Activated CD4-positive, alpha-beta memory T cell treated with anti-CD3 and anti-CD28 coated beads for 36 hours (primary cell): ENCODE data around the gene ATG10. TPM values are rescaled to one million over a fixed set of nuclear protein-coding genes. Genes with fewer than 3 reads are reported as not detected.

Source experiments
- CTCF ChIA-PET: fragments of 350-600 bp; sonication (Branson Sonifier 250); formaldehyde crosslinking; loops from one replicate; lab custom pipeline; 2021; ENCODE audit warnings: antibody characterized with exemption, inconsistent platforms; lab: Charles Lee
- POLR2A ChIA-PET: fragments of 350-600 bp; sonication (Branson Sonifier 250); formaldehyde crosslinking; loops from one replicate; lab custom pipeline; 2021; ENCODE audit warnings: antibody characterized with exemption; lab: Charles Lee
- DNase-seq: peaks from one replicate; pipeline ENCODE4 v3.0.0-alpha.2; 2020
- H3K27ac Mint-ChIP-seq: one replicate; pipeline ENCODE4 v1.8.0; 2021; ENCODE audit warnings: mixed read lengths
- H3K27me3 Mint-ChIP-seq: one replicate; pipeline ENCODE4 v1.8.0; 2021; ENCODE audit warnings: mixed read lengths
- H3K36me3 Mint-ChIP-seq: one replicate; pipeline ENCODE4 v1.8.0; 2021; ENCODE audit warnings: mixed read lengths
- H3K4me1 Mint-ChIP-seq: one replicate; pipeline ENCODE4 v1.8.0; 2021; ENCODE audit warnings: low read depth, mixed read lengths
- H3K4me3 Mint-ChIP-seq: one replicate; pipeline ENCODE4 v1.8.0; 2021; ENCODE audit warnings: mild to moderate bottlenecking, mixed read lengths
- H3K9me3 Mint-ChIP-seq: one replicate; pipeline ENCODE4 v1.8.0; 2021; ENCODE audit warnings: mixed read lengths
- intact Hi-C: fragments of 100-400 bp; cut with micrococcal nuclease; formaldehyde crosslinking; loops from one replicate; pipeline ENCODE4 v1.15.1; 2023
- total RNA-seq, 2 experiments: library from RNA; stranded (reverse); gene quantifications; one replicate each; pipeline ENCODE4 v1.2.3, GENCODE V29; 2021

ATG10 gene
- total RNA-seq, 2 experiments from 2014 or later = 8.5 to 9.7 TPM

DNA sequence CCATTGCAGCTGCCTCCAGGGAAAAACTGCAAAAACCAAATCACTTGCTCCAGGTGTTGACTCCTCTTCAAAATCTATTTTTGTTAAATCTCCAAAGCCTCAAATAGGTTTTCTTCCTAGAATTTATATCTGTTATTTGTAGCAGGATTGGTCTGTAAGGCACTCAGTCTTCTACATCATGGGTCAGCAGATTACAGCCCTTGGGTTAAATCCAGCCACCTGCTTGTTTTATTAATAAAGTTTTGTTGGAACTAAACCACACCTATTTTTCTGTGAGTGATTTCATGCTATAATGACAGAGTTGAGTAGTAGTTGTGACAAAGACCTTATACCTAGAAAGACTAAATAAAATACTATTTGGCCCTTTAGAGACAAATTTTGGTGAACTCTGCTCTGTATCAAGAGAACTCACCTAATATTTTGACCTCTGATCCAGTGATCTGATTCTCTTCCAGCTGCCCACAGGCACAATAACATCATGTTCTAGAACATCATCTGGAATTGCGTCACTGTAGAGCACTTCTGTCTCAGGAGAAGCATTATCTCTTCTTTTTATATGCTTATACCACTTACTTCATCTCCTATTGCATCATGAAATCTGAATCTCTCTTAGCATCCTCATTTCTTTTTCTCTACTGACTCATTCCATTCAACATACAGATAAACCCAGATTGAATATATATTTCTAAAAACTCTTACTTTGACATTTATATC, 176.2 kb downstream of the ATG10 start:
- Mint-ChIP-seq H3K27me3 (no peaks in the 10 kb centered on the region), H3K27ac (no peak overlapping the region), H3K4me3 (no peak overlapping the region), H3K4me1 (no peaks in the 10 kb centered on the region), H3K9me3 (no peaks in the 10 kb centered on the region), H3K36me3 (no peaks in the 10 kb centered on the region)
- DNase-seq = no peak
- CTCF ChIA-PET = interaction anchor here (0.5 kb wide), 1 partner anchor 634 kb away, joined by 3 read pairs; no protein-coding TSS in a partner anchor
- intact Hi-C loops = no loop called here
- POLR2A ChIA-PET = no interaction called here

DNA sequence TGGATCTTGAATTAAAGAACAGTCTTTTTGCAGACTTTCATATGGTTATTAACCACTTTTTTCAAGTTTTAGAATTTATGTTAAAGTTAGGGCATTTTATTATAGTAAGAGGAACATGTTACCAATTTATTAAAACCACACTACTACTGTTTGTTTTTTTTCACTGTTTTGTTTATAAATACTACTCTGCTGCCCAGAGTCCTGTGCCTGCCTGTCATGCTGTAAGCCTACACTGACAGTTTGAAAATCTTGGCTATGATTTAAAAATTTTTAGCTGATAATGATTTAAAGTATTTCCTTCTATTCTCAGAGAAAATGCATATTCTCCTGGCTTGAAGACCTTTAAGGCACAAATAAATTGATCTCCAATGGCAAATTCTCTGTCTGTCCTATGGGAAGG, 177.6 kb downstream of the ATG10 start:
- Mint-ChIP-seq H3K27ac (no peak overlapping the region), H3K27me3 (no peaks in the 10 kb centered on the region), H3K4me3 (no peak overlapping the region), H3K36me3 (no peaks in the 10 kb centered on the region), H3K9me3 (no peaks in the 10 kb centered on the region), H3K4me1 (no peaks in the 10 kb centered on the region)
- ChIA-PET CTCF (no interaction called here), POLR2A (no interaction called here)
- no peak for DNase-seq
- intact Hi-C loops = no loop called here

DNA sequence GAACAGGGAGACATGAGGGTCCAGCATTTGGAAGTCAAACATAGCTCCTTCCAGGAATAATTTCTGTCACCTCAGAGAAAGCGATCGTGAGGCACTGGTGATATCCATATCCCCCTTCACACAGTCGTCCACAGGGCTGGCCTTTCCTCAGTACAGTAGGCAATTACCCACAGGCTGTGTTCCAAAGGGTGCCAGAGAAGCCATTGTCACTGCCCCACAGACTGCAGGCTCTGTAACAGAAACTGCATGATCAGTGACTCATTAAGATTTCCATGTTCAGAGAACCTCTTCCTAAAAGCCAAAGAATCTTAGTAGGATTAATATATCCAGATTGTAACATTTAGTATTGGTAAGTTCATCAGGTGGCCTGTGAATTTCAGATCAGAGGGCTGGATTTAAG, 178.7 kb downstream of the ATG10 start:
- no peak overlapping the region for H3K27ac Mint-ChIP-seq
- intact Hi-C loops = no loop called here
- ChIA-PET POLR2A (no interaction called here), CTCF (no interaction called here)
- no peak for DNase-seq
- no peaks in the 10 kb centered on the region for H3K9me3 Mint-ChIP-seq
- H3K36me3 Mint-ChIP-seq = no peaks in the 10 kb centered on the region
- no peaks in the 10 kb centered on the region for H3K4me1 Mint-ChIP-seq
- no peaks in the 10 kb centered on the region for H3K27me3 Mint-ChIP-seq
- H3K4me3 Mint-ChIP-seq = no peak overlapping the region

DNA sequence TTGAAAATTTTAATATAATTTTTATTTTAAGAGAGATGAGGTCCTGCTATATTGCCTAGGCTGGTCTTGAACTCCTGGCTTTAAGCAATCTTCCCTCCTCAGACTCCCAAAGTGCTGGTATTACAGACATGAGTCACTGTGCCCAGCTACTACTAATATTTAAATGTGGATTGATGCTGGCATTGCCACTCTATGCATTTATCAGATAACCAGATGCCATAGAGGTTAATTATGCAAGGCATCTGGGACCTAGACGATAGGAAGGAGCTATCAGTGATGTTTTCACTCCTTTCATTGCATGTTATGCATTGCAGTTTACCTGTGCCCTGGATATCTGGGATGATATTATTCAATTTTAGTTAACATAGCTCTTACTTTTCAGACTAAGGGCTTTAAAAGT, 179.4 kb downstream of the ATG10 start:
- H3K9me3 Mint-ChIP-seq = no peaks in the 10 kb centered on the region
- intact Hi-C loops = no loop called here
- ChIA-PET CTCF (no interaction called here), POLR2A (no interaction called here)
- DNase-seq = no peak
- no peak overlapping the region for H3K4me3 Mint-ChIP-seq
- H3K4me1 Mint-ChIP-seq = no peaks in the 10 kb centered on the region
- no peaks in the 10 kb centered on the region for H3K36me3 Mint-ChIP-seq
- H3K27me3 Mint-ChIP-seq = no peaks in the 10 kb centered on the region
- no peak overlapping the region for H3K27ac Mint-ChIP-seq

DNA sequence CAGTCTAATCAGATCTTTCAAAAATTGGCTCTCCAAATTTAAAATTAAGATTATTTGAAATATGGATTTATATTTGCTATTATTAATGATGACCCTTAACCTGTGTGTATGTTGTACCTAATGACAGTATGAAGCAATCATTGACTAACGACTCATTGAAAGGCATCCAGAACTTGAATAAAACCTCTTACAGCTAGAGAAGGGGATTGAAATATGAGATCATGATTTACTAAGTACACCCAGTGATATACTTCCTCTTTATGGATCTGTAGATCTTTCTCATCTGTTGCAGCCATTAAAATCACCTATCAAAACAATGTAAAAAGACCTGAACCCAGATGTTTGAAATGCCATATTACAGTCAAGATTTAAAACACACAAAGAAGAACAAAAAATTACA, 179.8 kb downstream of the ATG10 start:
- CTCF ChIA-PET = no interaction called here
- H3K4me1 Mint-ChIP-seq = no peaks in the 10 kb centered on the region

DNA sequence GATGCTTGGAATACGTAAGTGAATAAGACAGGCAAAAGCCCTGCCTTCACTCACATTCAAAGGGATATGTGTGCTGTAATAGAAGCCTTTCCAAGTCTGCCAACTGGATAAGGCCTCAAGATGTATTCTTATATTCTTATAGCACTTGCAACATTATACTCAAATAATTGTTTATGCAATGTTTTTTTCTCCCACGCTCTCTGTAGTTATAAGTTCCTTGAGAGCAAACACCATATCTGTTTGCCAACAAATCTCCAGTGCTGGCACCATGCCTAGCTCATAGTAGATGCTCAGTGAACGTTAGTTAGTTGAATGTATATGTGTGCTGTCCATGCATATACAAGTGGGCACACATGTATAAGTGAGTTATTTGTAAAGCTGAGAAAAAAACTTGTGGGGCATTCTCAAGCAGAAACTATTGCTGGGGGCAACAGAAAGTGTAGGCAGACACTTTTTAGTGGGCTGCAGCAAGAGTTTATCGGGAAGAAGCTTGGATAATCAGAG, 181.2 kb downstream of the ATG10 start:
- DNase-seq = no peak
- no peak overlapping the region for H3K4me3 Mint-ChIP-seq
- H3K9me3 Mint-ChIP-seq = no peaks in the 10 kb centered on the region
- H3K36me3 Mint-ChIP-seq = no peaks in the 10 kb centered on the region
- no peaks in the 10 kb centered on the region for H3K4me1 Mint-ChIP-seq
- POLR2A ChIA-PET = no interaction called here
- CTCF ChIA-PET = interaction anchor here (0.6 kb wide), 1 partner anchor 26 kb away, joined by 3 read pairs; no protein-coding TSS in a partner anchor
- no peaks in the 10 kb centered on the region for H3K27me3 Mint-ChIP-seq
- no peak overlapping the region for H3K27ac Mint-ChIP-seq
- intact Hi-C loops = no loop called here

More for the DNA sequence above, 179.8 kb downstream of the ATG10 start:
- H3K27me3 Mint-ChIP-seq = no peaks in the 10 kb centered on the region
- no peaks in the 10 kb centered on the region for H3K36me3 Mint-ChIP-seq
- DNase-seq = no peak
- H3K9me3 Mint-ChIP-seq = no peaks in the 10 kb centered on the region
- POLR2A ChIA-PET = no interaction called here
- intact Hi-C loops = no loop called here
- no peak overlapping the region for H3K4me3 Mint-ChIP-seq
- H3K27ac Mint-ChIP-seq = no peak overlapping the region

DNA sequence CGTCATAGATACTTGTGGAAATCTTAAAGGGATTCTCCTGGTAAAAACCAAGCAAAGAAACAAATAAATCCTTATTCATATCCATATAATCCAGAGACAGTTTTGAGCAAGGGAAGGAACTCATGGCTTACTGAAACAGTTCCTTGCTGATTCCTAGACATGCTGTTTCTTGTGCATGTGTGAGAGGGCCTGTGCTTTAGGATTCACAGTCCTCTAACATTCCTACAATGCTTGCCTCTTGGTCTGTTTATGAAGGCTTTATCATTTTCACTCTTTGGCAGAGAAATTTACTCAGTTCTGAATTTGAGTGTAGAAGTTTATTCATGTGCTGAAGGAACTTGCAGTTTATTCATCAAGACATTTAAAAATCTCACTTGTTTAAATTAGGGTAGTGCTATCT, 183.0 kb downstream of the ATG10 start:
- CTCF ChIA-PET = no interaction called here
- no peaks in the 10 kb centered on the region for H3K27me3 Mint-ChIP-seq
- intact Hi-C loops = loop anchor here (5.0 kb wide), 1 partner anchor 47 kb away; no protein-coding TSS in a partner anchor

DNA sequence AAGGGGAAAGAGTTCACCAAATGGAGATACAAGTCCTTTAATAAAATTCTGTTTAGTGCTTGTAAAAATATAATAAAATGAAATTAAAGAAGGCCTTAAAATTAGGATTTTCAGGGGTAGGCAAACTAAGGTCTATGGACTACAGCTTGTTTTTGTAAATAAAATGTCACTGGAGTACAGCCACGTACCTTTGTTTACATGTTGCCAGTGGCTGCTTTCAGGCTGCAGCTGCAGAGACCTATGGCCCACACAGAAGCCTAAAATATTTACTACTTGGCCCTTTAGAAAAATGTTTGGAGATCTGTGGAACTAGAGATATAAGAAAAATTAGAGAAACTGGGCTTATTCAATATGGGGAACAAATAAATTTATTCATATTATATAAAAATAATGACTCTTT, 183.5 kb downstream of the ATG10 start:
- no peaks in the 10 kb centered on the region for H3K4me1 Mint-ChIP-seq
- intact Hi-C loops = loop anchor here (5.0 kb wide), 1 partner anchor 48 kb away; no protein-coding TSS in a partner anchor
- no peaks in the 10 kb centered on the region for H3K36me3 Mint-ChIP-seq
- ChIA-PET POLR2A (no interaction called here), CTCF (no interaction called here)
- no peak overlapping the region for H3K4me3 Mint-ChIP-seq
- H3K9me3 Mint-ChIP-seq = no peaks in the 10 kb centered on the region
- DNase-seq = no peak
- no peak overlapping the region for H3K27ac Mint-ChIP-seq
- no peaks in the 10 kb centered on the region for H3K27me3 Mint-ChIP-seq

More for the DNA sequence above, 183.0 kb downstream of the ATG10 start:
- POLR2A ChIA-PET = no interaction called here
- H3K36me3 Mint-ChIP-seq = no peaks in the 10 kb centered on the region
- no peak overlapping the region for H3K4me3 Mint-ChIP-seq
- DNase-seq = no peak
- no peak overlapping the region for H3K27ac Mint-ChIP-seq
- H3K4me1 Mint-ChIP-seq = no peaks in the 10 kb centered on the region
- no peaks in the 10 kb centered on the region for H3K9me3 Mint-ChIP-seq

DNA sequence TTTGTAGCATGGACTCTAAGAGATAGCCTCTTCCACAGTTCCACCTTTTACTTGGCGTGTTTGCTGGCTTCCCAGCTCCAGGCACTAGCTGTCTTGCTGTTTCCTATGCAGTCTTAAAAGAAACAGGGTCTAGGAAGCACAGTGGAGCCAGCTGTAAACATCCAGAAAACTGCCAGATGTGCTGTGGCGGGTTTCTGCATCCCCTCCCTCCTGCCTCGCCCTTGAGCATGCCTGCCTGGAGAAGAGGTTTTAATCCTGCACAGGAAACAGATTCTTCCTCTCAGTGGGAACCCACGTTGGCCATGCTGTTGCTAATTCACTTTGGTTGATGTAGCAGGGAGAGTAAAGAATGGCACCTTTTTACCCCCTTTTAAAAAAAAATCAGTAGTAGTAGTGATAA, 185.1 kb downstream of the ATG10 start:
- Mint-ChIP-seq H3K27me3 (no peaks in the 10 kb centered on the region), H3K27ac (no peak overlapping the region), H3K9me3 (no peaks in the 10 kb centered on the region), H3K36me3 (no peaks in the 10 kb centered on the region), H3K4me3 (no peak overlapping the region), H3K4me1 (no peaks in the 10 kb centered on the region)
- DNase-seq = no peak
- POLR2A ChIA-PET = no interaction called here
- CTCF ChIA-PET = no interaction called here
- intact Hi-C loops = loop anchor here (5.0 kb wide), 1 partner anchor 50 kb away; no protein-coding TSS in a partner anchor

DNA sequence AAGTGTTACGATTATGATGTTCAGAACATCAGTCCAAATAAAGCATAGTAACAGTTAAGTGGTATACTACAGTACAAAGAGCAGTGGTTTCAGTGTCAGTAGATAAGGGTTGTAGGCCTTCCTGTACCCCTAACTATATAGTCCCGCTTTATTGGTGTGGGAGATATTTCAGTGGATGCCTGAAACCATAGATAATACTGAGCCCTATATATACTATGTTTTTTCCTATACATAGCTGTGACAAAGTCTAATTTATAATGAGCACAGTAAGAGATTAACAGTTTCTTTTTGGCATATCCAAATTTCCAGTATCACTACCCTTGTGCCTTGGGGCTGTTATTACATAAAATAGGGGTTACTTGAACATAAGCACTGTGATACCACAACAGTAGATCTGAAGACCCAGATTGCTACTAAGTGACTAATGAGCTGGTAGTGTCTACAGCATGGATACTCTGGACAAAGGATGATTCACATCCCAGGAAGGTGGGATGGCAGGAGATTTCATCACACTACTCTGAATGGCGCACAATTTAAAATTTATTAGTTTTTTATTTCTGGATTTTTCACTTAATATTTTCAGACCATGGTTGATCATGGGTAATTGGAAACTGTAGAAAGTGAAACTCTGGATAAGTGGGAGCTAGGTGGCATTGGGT, 187.1 kb downstream of the ATG10 start:
- Mint-ChIP-seq H3K27ac (no peak overlapping the region), H3K36me3 (no peaks in the 10 kb centered on the region), H3K4me1 (peaks cover 5% of the 10 kb centered on the region), H3K4me3 (no peak overlapping the region), H3K27me3 (no peaks in the 10 kb centered on the region), H3K9me3 (no peaks in the 10 kb centered on the region)
- no peak for DNase-seq
- ChIA-PET CTCF (no interaction called here), POLR2A (no interaction called here)
- intact Hi-C loops = loop anchor here (5.0 kb wide), 1 partner anchor 52 kb away; no protein-coding TSS in a partner anchor

DNA sequence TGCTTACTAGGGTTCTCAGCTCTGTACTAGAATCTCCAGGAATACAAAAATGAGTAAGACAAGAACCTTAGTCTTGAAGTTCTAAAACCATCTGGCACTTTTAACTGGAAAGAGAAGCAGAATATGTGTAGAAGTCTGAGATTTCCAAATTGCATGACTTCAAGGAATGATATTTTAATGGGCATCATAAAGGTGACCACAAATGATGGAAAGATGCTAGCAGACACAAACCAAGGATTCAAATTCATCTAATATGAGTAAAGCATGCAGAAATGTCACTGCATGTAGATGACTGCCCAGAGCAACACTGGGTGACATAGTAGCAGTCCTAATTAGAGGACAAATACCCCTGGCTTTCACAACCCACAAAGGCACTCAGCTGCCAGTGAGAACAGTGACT, 189.1 kb downstream of the ATG10 start:
- CTCF ChIA-PET = no interaction called here
- H3K4me3 Mint-ChIP-seq = no peak overlapping the region

DNA sequence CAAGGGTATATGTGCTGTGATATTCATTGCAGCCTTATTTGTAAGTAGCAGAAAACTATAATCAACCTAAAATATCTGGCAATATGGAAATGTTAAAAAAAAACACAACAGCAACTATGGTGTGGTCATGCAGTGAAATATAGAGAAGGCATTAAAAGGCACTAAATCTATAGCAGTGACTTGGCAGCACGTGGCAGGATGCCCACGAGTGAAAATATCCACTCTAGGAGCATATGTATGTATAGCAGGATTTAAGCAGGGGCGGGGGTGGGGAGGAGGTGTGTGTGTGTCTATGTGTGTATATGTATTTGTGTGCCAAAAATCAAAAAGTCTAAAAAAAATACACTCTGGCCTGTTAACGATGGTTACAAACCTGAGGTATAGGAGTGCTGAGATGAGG, 190.8 kb downstream of the ATG10 start:
- intact Hi-C loops = loop anchor here (10.0 kb wide), 2 partner anchors 418 to 858 kb away; partner anchors contain the start of gene ZCCHC9
- Mint-ChIP-seq H3K36me3 (no peaks in the 10 kb centered on the region), H3K4me1 (peaks cover 6% of the 10 kb centered on the region), H3K27ac (no peak overlapping the region), H3K27me3 (no peaks in the 10 kb centered on the region), H3K9me3 (no peaks in the 10 kb centered on the region), H3K4me3 (no peak overlapping the region)
- ChIA-PET CTCF (no interaction called here), POLR2A (no interaction called here)
- DNase-seq = no peak

More for the DNA sequence above, 189.1 kb downstream of the ATG10 start:
- POLR2A ChIA-PET = no interaction called here
- no peaks in the 10 kb centered on the region for H3K9me3 Mint-ChIP-seq
- no peaks in the 10 kb centered on the region for H3K27me3 Mint-ChIP-seq
- intact Hi-C loops = loop anchor here (10.0 kb wide), 2 partner anchors 416 to 856 kb away; partner anchors contain the start of gene ZCCHC9
- peaks cover 6% of the 10 kb centered on the region for H3K4me1 Mint-ChIP-seq
- no peaks in the 10 kb centered on the region for H3K36me3 Mint-ChIP-seq
- H3K27ac Mint-ChIP-seq = no peak overlapping the region
- no peak for DNase-seq
